Esophagus (tissue), 2 donors: Measurements from ENCODE around the gene NEMP1. TPM values are rescaled to one million over a fixed set of nuclear protein-coding genes. Genes with fewer than 3 reads are reported as not detected.
"Not testable (repeated sequence)": the region's sequence is repeated elsewhere in the genome, so short reads cannot be mapped to it uniquely, and the experiment has no call there.

Experiments used
- H3K27ac ChIP-seq, 2 donors: one replicate each; pipeline ENCODE4 v1.5.1; 2013; ENCODE audit warnings: low read depth in 2 of 2, mild to moderate bottlenecking in 2 of 2, inconsistent platforms in 1 of 2, low read length in 1 of 2, moderate library complexity in 1 of 2
- H3K27me3 ChIP-seq, 2 donors: one replicate each; pipeline ENCODE4 v1.6.1; 2013; ENCODE audit warnings: low read length in 2 of 2, control low read depth in 1 of 2, mild to moderate bottlenecking in 1 of 2; ENCODE audit not compliant: insufficient read depth in 2 of 2, control insufficient read depth in 1 of 2
- H3K36me3 ChIP-seq, 2 donors: one replicate each; pipeline ENCODE4 v1.6.1; 2013; ENCODE audit warnings: low read length in 1 of 2; ENCODE audit not compliant: control insufficient read depth in 2 of 2, insufficient read depth in 2 of 2
- H3K4me1 ChIP-seq, 2 donors: one replicate each; pipeline ENCODE4 v1.6.1; 2013; ENCODE audit warnings: low read length in 1 of 2; ENCODE audit not compliant: control insufficient read depth in 2 of 2, insufficient read depth in 2 of 2
- H3K4me3 ChIP-seq, 2 donors: one replicate each; pipeline ENCODE4 v1.5.1; 2013; ENCODE audit warnings: low read length in 2 of 2, mild to moderate bottlenecking in 2 of 2, low read depth in 1 of 2, moderate library complexity in 1 of 2
- H3K9me3 ChIP-seq, 2 donors: one replicate each; pipeline ENCODE4 v1.6.1; 2013; ENCODE audit warnings: mild to moderate bottlenecking in 2 of 2, low read depth in 1 of 2, low read length in 1 of 2, moderate library complexity in 1 of 2; ENCODE audit not compliant: control insufficient read depth in 2 of 2, insufficient read depth in 1 of 2
- WGBS, 2 donors: extraction: QIAGEN DNeasy Blood & Tissue Kit; methylation state at CpG; one replicate each; pipeline ENCODE4 v1.1.7; 2013; 5-methylcytosine and 5-hydroxymethylcytosine counted together
- polyA plus RNA-seq, 2 donors: library from polyadenylated mRNA; stranded (reverse); fragments of 200-250 nt; gene quantifications; one replicate each; pipeline ENCODE4 v1.2.3, GENCODE V29; 2013
- donor health status: healthy with polysubstance abuse.
- donor health status: Bipolar disorder and iron deficiency.

The NEMP1 gene
- polyA plus RNA-seq, 2 donors, result 3.0 TPM

- 54 to 71% methylated on average over 3 of the region's 3 CpGs for WGBS, 2 donors
- Histone ChIP-seq H3K4me3 (no peak overlapping the region), H3K27me3 (no peaks in the 10 kb centered on the region), H3K4me1 (peaks cover 0 to 4% of the 10 kb centered on the region in 2 donors), H3K9me3 (no peaks in the 10 kb centered on the region), H3K36me3 (no peaks in the 10 kb centered on the region), H3K27ac (no peak overlapping the region)
Observed at GRCh38 chr12:57033431-57033830, 45.2 kb downstream of the NEMP1 start.

GRCh38 chr12:57031789-57032188 lies 46.8 kb downstream of the NEMP1 start:
- Histone ChIP-seq H3K36me3 (no peaks in the 10 kb centered on the region), H3K27me3 (no peaks in the 10 kb centered on the region), H3K4me3 (no peak overlapping the region), H3K9me3 (no peaks in the 10 kb centered on the region), H3K4me1 (peaks cover 0 to 4% of the 10 kb centered on the region in 2 donors), H3K27ac (no peak overlapping the region)
- WGBS, 2 donors, result 71 to 73% methylated on average over 7 of the region's 7 CpGs

- Histone ChIP-seq H3K27me3 (no peaks in the 10 kb centered on the region), H3K9me3 (no peaks in the 10 kb centered on the region), H3K36me3 (no peaks in the 10 kb centered on the region), H3K4me1 (peaks cover 0 to 4% of the 10 kb centered on the region in 2 donors), H3K4me3 (no peak overlapping the region), H3K27ac (peak overlapping the region; percentile 50 to 69)
- WGBS, 2 donors, result 16 to 20% methylated on average over 2 of the region's 2 CpGs
Observed at GRCh38 chr12:57031138-57031725, 47.4 kb downstream of the NEMP1 start.

- Histone ChIP-seq H3K9me3 (no peaks in the 10 kb centered on the region), H3K4me1 (peaks cover 0 to 4% of the 10 kb centered on the region in 2 donors), H3K36me3 (no peaks in the 10 kb centered on the region), H3K27me3 (no peaks in the 10 kb centered on the region), H3K4me3 (no peak overlapping the region), H3K27ac (no peak overlapping the region)
- 93% methylated on average over 7 of the region's 7 CpGs for WGBS, 2 donors
Observed at GRCh38 chr12:57029457-57029856, 49.1 kb downstream of the NEMP1 start.

- Histone ChIP-seq H3K27ac (no peak overlapping the region), H3K9me3 (no peaks in the 10 kb centered on the region), H3K36me3 (no peaks in the 10 kb centered on the region), H3K4me3 (no peak overlapping the region), H3K4me1 (peaks cover 0 to 4% of the 10 kb centered on the region in 2 donors), H3K27me3 (no peaks in the 10 kb centered on the region)
- WGBS, 2 donors, result 68 to 75% methylated on average over 5 of the region's 5 CpGs
Observed at GRCh38 chr12:57027805-57028153, 50.8 kb downstream of the NEMP1 start.

GRCh38 chr12:57027011-57027804 lies 51.4 kb downstream of the NEMP1 start:
- Histone ChIP-seq H3K4me3 (no peak overlapping the region), H3K36me3 (no peaks in the 10 kb centered on the region), H3K27me3 (no peaks in the 10 kb centered on the region), H3K27ac (no peak overlapping the region), H3K4me1 (peaks cover 0 to 4% of the 10 kb centered on the region in 2 donors), H3K9me3 (no peaks in the 10 kb centered on the region)
- 65 to 74% methylated on average over 13 of the region's 13 CpGs for WGBS, 2 donors

GRCh38 chr12:57025196-57025595 lies 53.4 kb downstream of the NEMP1 start:
- 81 to 86% methylated on average over 2 of the region's 2 CpGs for WGBS, 2 donors
- H3K36me3 ChIP-seq, result no peaks in the 10 kb centered on the region
- H3K4me1 ChIP-seq, result no peaks in the 10 kb centered on the region
- no peaks in the 10 kb centered on the region for H3K27me3 ChIP-seq
- no peak overlapping the region for H3K27ac ChIP-seq
- H3K9me3 ChIP-seq, result no peaks in the 10 kb centered on the region
- H3K4me3 ChIP-seq, result no peak overlapping the region

- H3K4me1 ChIP-seq, H3K4me3 ChIP-seq, H3K27me3 ChIP-seq, H3K36me3 ChIP-seq, H3K9me3 ChIP-seq, H3K27ac ChIP-seq: not testable (repeated sequence)
- 83 to 88% methylated on average over 5 of the region's 5 CpGs for WGBS, 2 donors
Observed at GRCh38 chr12:57022324-57022723, 56.3 kb downstream of the NEMP1 start.

GRCh38 chr12:57019983-57020719 lies 58.4 kb downstream of the NEMP1 start:
- Histone ChIP-seq H3K36me3 (no peaks in the 10 kb centered on the region), H3K9me3 (no peaks in the 10 kb centered on the region), H3K4me1 (no peaks in the 10 kb centered on the region), H3K27ac (no peak overlapping the region), H3K4me3 (no peak overlapping the region), H3K27me3 (no peaks in the 10 kb centered on the region)
- WGBS, 2 donors, result 79 to 80% methylated on average over 9 of the region's 9 CpGs
